Mucosa of descending colon (tissue), 3 donors: Measurements from ENCODE around the gene FOXL1. TPM values are rescaled to one million over a fixed set of nuclear protein-coding genes. Genes with fewer than 3 reads are reported as not detected.

ENCODE experiments used
- ATAC-seq: fragments of 200-7000 bp; cut with Tn5 transposase; one replicate; pipeline ENCODE4 v1.9.1; 2020; ENCODE audit warnings: mild to moderate bottlenecking, moderate library complexity
- DNase-seq, 3 donors: peaks; one replicate each; pipeline ENCODE4 v3.0.0-alpha.2; 2020
- H3K36me3 ChIP-seq: fragments of 200-600 bp; one replicate; pipeline ENCODE4 v1.8.0; 2021; ENCODE audit warnings: low read depth, mild to moderate bottlenecking
- H3K4me1 ChIP-seq: fragments of 200-600 bp; one replicate; pipeline ENCODE4 v1.8.0; 2021; ENCODE audit warnings: low read depth, mild to moderate bottlenecking
- H3K4me3 ChIP-seq: fragments of 200-600 bp; one replicate; pipeline ENCODE4 v1.8.0; 2021; ENCODE audit warnings: mild to moderate bottlenecking
- H3K9me3 ChIP-seq: fragments of 200-600 bp; one replicate; pipeline ENCODE4 v1.8.0; 2021; ENCODE audit warnings: mild to moderate bottlenecking
- intact Hi-C, 2 donors: fragments of 100-400 bp; cut with DNase I in 1 of 2; cut with micrococcal nuclease in 1 of 2; formaldehyde crosslinking; loops; one replicate each; pipeline versions ENCODE4 v1.11.0 to v1.11.1; 2022; cut with DNase I, micrococcal nuclease
- long read RNA-seq, 2 donors: library from polyadenylated mRNA; unstranded; transcript quantifications; one replicate each; pipeline ENCODE4 v2.0.0, GENCODE V29; 2019 to 2021
- total RNA-seq, 3 donors: library from RNA; stranded (reverse); fragmentation: NEBNext Ultra II Directional in 2 of 3; extraction: Animal tissue kit (Norgen Biotek cat#: 25700) in 2 of 3; gene quantifications; one replicate each; pipeline versions ENCODE4 v1.2.1 to v1.2.4, GENCODE V29; 2021 to 2023
- TF ChIP-seq, protein P1 (sequence below): fragments of 200-600 bp; IDR thresholded peaks from one replicate; pipeline ENCODE4 v1.8.0; 2022; ENCODE audit warnings: antibody characterized with exemption, mild to moderate bottlenecking
- donor health status: DM: no; HTN: no; CAD: no; lungs with moderate emphysema.
- donor health status: DM: no; HTN: no; CAD: no.
- donor health status: DM: no; HTN: yes; CAD: no.

The FOXL1 gene
- total RNA-seq = 1 to 10 TPM; 1.1 to 3.6 (median 2.4) TPM
- long read RNA-seq, donor 1, partial matches to known transcripts = 0 of 1 reads
- long read RNA-seq, donor 1, other reads (novel, unspliced or antisense) = 0 of 1 reads
- long read RNA-seq, donor 2 = 0 reads

DNA sequence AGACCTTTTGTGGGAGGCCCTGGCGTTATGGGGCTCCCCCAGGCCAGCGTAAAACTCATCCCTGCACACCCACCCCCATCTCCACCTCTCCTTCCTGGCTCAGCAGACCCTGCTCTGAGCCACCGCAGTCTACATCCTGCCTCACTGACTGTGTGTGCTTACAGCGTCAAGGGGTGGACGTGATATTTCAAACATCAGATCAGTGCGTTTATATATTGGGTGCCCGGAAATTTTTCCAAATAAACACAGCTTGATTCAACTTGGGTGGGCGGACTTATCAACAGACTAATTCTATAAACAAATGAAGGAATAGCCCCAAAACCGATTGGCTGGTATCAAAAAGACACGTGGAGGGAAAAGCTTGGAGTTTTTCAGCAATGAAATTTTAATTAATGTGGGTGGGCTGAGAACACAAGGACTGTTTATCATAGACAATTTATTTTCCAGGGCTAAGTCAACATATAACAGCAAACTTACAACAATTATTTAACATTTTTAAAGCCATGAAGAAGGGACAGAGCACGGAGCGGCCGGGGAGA lies at the start of gene FOXL1:
FOXL1 (plus strand) TSS at position 489 of the 539 bp plus-strand sequence. CDS start 175 bp downstream, outside the sequence.
- DNase-seq (peak in 1 of 3 donors; percentile 20), ATAC-seq (peak; percentile 19)
- no peak within 1 kb of the TSS for H3K4me3 ChIP-seq
- TF ChIP-seq, protein P1, sequence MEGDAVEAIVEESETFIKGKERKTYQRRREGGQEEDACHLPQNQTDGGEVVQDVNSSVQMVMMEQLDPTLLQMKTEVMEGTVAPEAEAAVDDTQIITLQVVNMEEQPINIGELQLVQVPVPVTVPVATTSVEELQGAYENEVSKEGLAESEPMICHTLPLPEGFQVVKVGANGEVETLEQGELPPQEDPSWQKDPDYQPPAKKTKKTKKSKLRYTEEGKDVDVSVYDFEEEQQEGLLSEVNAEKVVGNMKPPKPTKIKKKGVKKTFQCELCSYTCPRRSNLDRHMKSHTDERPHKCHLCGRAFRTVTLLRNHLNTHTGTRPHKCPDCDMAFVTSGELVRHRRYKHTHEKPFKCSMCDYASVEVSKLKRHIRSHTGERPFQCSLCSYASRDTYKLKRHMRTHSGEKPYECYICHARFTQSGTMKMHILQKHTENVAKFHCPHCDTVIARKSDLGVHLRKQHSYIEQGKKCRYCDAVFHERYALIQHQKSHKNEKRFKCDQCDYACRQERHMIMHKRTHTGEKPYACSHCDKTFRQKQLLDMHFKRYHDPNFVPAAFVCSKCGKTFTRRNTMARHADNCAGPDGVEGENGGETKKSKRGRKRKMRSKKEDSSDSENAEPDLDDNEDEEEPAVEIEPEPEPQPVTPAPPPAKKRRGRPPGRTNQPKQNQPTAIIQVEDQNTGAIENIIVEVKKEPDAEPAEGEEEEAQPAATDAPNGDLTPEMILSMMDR = no peak
- peaks cover 5% of the 10 kb centered on the region for H3K4me1 ChIP-seq
- intact Hi-C loops = no loop called here
- H3K36me3 ChIP-seq = no peaks in the 10 kb centered on the region
- H3K9me3 ChIP-seq = no peaks in the 10 kb centered on the region

DNA sequence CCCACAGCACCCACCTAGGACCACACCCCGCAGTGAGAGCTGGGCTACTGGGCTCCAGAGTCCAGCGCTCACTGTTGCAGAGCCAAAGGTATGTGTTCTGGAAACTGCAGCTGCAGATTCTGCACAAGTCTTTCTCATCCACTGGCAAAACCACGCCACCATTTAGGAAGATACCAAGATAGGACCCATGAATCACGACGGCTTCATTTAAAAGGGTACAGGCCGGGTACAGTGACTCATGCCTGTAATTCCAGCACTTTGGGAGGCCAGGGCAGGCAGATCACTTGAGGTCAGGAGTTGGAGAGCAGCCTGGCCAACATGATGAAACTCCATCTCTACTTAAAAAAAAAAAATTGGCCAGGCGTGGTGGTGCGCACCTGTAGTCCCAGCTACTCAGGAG lies 49.2 kb upstream of the FOXL1 start:
- DNase-seq = no peak
- H3K4me1 ChIP-seq = no peaks in the 10 kb centered on the region
- H3K36me3 ChIP-seq = no peaks in the 10 kb centered on the region
- H3K9me3 ChIP-seq = no peaks in the 10 kb centered on the region
- TF ChIP-seq, protein P1 = no peak
- no peak for ATAC-seq
- intact Hi-C loops = no loop called here
- H3K4me3 ChIP-seq = no peak overlapping the region

DNA sequence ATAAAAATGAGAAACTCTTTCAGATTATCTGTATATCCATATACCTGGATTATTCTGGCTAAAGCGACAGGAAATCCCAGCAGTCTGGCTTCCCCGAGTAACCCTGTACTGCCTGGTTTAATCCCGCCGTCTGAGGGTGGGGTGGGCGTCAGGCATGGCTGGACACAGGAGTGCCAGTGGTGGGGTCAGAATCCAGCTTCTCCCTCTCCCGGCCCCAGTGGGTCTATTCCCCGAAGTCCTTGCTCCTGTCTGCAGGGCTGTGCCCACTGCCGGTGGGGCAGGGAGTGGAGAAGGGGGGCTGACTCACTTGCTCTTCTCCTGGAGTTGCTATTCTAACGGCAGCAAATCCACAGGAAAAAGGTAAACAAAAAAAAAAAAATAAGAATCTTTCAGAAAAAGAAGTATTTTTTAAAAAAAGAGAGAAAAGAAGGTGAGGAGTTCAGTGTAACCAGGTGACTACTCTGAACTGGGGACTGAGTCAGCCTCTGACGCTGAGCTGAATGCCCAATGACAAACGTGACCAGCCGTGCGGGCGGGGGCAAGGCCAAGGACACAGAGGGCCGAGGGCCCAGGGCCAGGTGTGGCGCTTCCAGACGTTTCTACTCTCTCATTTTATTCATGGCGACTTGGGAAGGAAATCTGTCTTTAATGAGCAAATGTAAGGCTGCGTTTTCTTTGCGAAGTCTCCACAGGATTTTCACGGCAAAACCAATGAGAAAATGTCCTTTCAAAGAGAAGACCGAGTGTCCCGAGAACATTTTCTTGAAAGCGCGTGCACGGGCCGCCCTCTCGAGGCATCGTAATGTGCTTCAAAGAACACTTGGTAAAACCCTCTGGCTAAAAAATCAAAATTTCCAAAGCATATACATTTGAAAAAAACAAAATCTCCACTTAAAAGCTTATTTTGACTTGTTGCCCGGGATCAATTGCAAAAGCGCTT lies 47.8 kb upstream of the FOXL1 start:
- intact Hi-C loops = no loop called here
- no peaks in the 10 kb centered on the region for H3K4me1 ChIP-seq
- no peaks in the 10 kb centered on the region for H3K9me3 ChIP-seq
- ATAC-seq (no peak), DNase-seq (no peak)
- no peak overlapping the region for H3K4me3 ChIP-seq
- H3K36me3 ChIP-seq = no peaks in the 10 kb centered on the region
- TF ChIP-seq, protein P1 = no peak

DNA sequence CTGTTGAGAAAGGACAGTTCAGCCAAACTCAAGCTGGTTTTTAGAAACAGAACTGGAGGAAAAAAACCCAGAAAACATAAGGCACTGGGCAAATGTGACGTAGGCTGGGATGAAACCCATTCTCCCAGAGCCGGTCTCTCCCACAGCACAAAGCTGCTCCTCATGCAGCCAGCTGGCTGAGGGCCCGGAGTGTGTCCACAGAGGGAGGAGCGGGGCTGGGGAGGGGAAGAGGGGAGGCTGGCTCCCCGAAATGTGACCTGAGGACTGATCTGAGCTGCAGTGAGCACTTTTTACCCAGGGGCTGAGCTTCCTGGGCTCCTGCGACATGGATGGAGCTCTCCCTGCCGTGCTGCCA lies 47.2 kb upstream of the FOXL1 start:
- Histone ChIP-seq H3K36me3 (no peaks in the 10 kb centered on the region), H3K9me3 (no peaks in the 10 kb centered on the region), H3K4me1 (no peaks in the 10 kb centered on the region), H3K4me3 (no peak overlapping the region)
- peak; percentile 41 to 75 (median 58) for DNase-seq
- TF ChIP-seq, protein P1 = no peak
- intact Hi-C loops = no loop called here
- ATAC-seq = peak; percentile 56

DNA sequence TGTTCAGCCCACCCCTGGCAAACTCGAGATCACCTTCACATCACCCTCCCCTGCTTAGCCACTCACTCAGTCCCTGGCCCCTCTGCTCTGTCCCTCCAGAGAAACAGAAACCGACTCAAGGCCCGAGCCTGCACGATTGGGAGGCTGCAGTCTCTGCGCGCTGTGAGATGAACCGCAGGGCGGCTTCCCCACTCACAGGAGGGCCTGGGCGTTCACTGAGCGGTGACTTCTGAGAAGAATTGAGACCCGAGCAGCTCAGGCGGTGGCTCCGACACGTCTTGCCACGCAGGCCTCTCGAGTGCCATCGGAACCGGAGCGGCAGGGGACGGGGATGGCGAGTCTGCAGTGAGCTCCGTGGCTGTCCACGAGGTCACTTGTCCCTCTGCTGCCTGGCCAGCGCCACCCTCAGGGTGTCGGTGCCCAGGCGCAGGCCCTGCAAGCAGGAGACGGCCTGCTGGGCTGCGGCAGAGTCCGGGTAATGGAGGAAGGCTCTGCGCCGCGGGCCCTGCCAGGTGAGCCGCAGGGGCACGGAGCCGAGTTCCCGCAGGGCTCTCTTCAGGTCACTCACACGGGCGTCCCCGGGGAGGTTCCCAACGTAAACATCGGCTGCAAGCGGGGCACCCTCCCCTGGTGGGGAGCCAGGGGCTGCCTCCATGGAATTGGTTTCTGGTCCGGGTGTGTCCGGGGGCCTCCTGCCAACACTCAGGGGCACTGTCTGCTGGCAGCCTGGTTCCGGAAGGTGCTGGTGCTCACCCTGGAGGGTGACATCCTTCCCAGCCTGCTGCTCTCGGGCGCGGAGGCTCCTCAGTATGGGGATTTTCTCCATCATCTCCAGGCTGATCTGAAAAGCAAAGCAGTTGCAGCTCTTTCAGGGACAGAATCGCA lies 46.5 kb upstream of the FOXL1 start:
- Histone ChIP-seq H3K4me1 (no peaks in the 10 kb centered on the region), H3K36me3 (no peaks in the 10 kb centered on the region), H3K9me3 (no peaks in the 10 kb centered on the region), H3K4me3 (no peak overlapping the region)
- ATAC-seq (no peak), DNase-seq (no peak)
- intact Hi-C loops = no loop called here
- TF ChIP-seq, protein P1 = no peak
